DND-41 (cell line): ENCODE results near the gene TBXAS1.

Source experiments
- ATAC-seq: fragments of 200-7000 bp; cut with Tn5 transposase; 3 replicates; pipeline ENCODE4 v1.9.1; 2021; ENCODE audit warnings: low read depth; ENCODE audit not compliant: insufficient read depth
- DNase-seq: peaks from one replicate; pipeline ENCODE4 v3.0.0-alpha.2; 2020
- H2AFZ ChIP-seq: 2 replicates; pipeline ENCODE4 v1.6.0; 2012; ENCODE audit warnings: low read depth, low read length
- H3K27ac ChIP-seq: 2 replicates; pipeline ENCODE4 v1.5.1; 2012; ENCODE audit warnings: low read length, inconsistent platforms
- H3K27me3 ChIP-seq: fragments of 200-600 bp; sonication (generic); 2 replicates; pipeline ENCODE4 v1.6.0; 2012; ENCODE audit warnings: low read length, mild to moderate bottlenecking, inconsistent platforms; ENCODE audit not compliant: insufficient read depth, poor library complexity
- H3K36me3 ChIP-seq: 2 replicates; pipeline ENCODE4 v1.5.1; 2012; ENCODE audit warnings: low read length, inconsistent platforms; ENCODE audit not compliant: insufficient read depth
- H3K4me1 ChIP-seq: 2 replicates; pipeline ENCODE4 v1.5.1; 2012; ENCODE audit warnings: mild to moderate bottlenecking, low read length; ENCODE audit not compliant: insufficient read depth
- H3K4me2 ChIP-seq: 2 replicates; pipeline ENCODE4 v1.6.0; 2012; ENCODE audit warnings: mild to moderate bottlenecking, moderate library complexity, low read length, inconsistent platforms; ENCODE audit not compliant: insufficient read depth
- H3K4me3 ChIP-seq, 2 experiments: fragments of 200-600 bp in 1 of 2; shearing (Covaris generic) in 1 of 2; 2 replicates each; pipeline ENCODE4 v1.5.1; 2012 to 2016; ENCODE audit warnings: inconsistent platforms in 2 of 2, low read length in 2 of 2, mild to moderate bottlenecking in 2 of 2, low read depth in 1 of 2, moderate library complexity in 1 of 2
- H3K79me2 ChIP-seq: 2 replicates; pipeline ENCODE4 v1.6.0; 2012; ENCODE audit warnings: low read length, inconsistent platforms; ENCODE audit not compliant: insufficient read depth
- H3K9ac ChIP-seq: 2 replicates; pipeline ENCODE4 v1.6.0; 2012; ENCODE audit warnings: low read depth, mild to moderate bottlenecking, inconsistent platforms, low read length, moderate library complexity
- H3K9me3 ChIP-seq: 2 replicates; pipeline ENCODE4 v1.5.1; 2012; ENCODE audit warnings: low read length, moderate library complexity, mild to moderate bottlenecking, inconsistent platforms; ENCODE audit not compliant: insufficient read depth, severe bottlenecking
- H4K20me1 ChIP-seq: 2 replicates; pipeline ENCODE4 v1.6.0; 2012; ENCODE audit warnings: low read length; ENCODE audit not compliant: insufficient read depth
- EZH2 ChIP-seq: IDR thresholded peaks from 3 replicates; pipeline ENCODE4 v1.6.1; 2012; ENCODE audit warnings: borderline replicate concordance, low read depth, mild to moderate bottlenecking, moderate library complexity, low read length, inconsistent platforms; ENCODE audit not compliant: severe bottlenecking
- TF ChIP-seq, protein P1 (sequence below): IDR thresholded peaks from 2 replicates; pipeline ENCODE4 v1.5.1; 2012; ENCODE audit warnings: borderline replicate concordance, low read length, moderate library complexity, mild to moderate bottlenecking; ENCODE audit not compliant: poor library complexity, severe bottlenecking; ENCODE audit errors: extremely low read depth

Gene TBXAS1

DNA sequence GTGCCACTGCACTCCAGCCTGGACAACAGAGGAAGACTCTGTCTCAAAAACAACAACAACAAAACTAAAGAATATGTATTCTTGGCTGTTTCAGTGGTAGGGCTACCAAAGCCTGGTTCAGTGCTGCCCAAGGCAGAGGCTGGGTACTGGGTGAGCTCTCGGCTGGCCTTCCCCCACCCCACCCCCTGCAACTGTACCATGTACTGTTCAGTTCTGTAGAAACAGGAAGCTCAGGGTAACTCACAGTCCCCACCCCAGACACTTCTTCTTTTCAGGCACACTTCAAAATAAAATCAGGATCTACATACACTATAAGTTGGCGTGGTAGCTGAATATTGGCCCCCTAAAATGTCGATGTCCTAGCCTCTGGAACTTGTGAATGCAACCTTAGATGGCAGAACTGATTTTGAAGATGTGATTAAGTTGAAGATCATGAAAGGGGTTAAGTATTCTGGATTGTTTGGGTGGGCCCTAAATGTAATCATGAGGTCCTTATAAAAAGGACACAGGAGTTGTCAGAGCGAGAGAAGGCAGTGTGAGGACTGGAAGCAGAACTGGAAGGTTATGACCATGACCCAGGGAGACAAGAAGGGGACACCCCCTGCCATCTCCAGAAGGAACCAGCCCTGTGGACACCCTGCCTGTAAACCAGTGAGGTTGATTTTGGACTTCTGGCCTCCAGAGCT lies 31.2 kb downstream of the TBXAS1 start:
- DNase-seq: no peak
- no peaks in the 10 kb centered on the region for H4K20me1 ChIP-seq
- H3K9me3 ChIP-seq: peaks cover 2% of the 10 kb centered on the region
- no peak overlapping the region for H3K4me3 ChIP-seq
- H3K79me2 ChIP-seq: no peaks in the 10 kb centered on the region
- ATAC-seq: no peak
- H3K4me1 ChIP-seq: no peaks in the 10 kb centered on the region
- no peaks in the 10 kb centered on the region for H3K36me3 ChIP-seq
- H3K27me3 ChIP-seq: peaks cover 3% of the 10 kb centered on the region
- no peak overlapping the region for H3K4me2 ChIP-seq
- H3K9ac ChIP-seq: no peak overlapping the region
- no peak overlapping the region for H2AFZ ChIP-seq
- no peak overlapping the region for H3K27ac ChIP-seq
- TF ChIP-seq, protein P1, sequence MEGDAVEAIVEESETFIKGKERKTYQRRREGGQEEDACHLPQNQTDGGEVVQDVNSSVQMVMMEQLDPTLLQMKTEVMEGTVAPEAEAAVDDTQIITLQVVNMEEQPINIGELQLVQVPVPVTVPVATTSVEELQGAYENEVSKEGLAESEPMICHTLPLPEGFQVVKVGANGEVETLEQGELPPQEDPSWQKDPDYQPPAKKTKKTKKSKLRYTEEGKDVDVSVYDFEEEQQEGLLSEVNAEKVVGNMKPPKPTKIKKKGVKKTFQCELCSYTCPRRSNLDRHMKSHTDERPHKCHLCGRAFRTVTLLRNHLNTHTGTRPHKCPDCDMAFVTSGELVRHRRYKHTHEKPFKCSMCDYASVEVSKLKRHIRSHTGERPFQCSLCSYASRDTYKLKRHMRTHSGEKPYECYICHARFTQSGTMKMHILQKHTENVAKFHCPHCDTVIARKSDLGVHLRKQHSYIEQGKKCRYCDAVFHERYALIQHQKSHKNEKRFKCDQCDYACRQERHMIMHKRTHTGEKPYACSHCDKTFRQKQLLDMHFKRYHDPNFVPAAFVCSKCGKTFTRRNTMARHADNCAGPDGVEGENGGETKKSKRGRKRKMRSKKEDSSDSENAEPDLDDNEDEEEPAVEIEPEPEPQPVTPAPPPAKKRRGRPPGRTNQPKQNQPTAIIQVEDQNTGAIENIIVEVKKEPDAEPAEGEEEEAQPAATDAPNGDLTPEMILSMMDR: no peak
- TF ChIP-seq EZH2: no peak

DNA sequence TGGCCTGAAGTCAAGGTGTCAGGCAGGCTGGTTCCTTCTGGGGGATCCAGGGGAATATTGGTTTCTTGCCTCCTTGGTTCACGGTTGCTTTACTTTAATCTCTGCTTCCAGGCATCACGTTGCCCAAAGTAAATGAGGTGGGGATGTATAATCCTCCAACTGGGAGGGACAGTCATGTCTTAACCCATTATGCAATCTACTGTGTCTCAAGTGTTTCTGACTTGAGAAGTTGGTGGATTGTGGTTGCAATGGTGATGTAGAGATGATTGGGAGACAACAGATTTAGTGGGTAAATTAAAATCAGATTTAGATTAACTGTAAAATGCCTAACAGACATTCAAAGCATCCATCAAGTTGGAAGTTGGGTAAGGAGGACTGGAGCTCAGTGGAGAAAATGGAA lies 32.7 kb downstream of the TBXAS1 start:
- Histone ChIP-seq H3K9ac (no peak overlapping the region), H3K27ac (no peak overlapping the region), H3K4me1 (no peaks in the 10 kb centered on the region), H3K4me3 (no peak overlapping the region), H3K79me2 (no peaks in the 10 kb centered on the region), H2AFZ (no peak overlapping the region), H3K9me3 (peaks cover 2% of the 10 kb centered on the region), H4K20me1 (no peaks in the 10 kb centered on the region), H3K36me3 (no peaks in the 10 kb centered on the region), H3K4me2 (no peak overlapping the region), H3K27me3 (peaks cover 3% of the 10 kb centered on the region)
- ATAC-seq: no peak
- TF ChIP-seq, protein P1: no peak
- no peak for TF ChIP-seq EZH2
- DNase-seq: no peak

DNA sequence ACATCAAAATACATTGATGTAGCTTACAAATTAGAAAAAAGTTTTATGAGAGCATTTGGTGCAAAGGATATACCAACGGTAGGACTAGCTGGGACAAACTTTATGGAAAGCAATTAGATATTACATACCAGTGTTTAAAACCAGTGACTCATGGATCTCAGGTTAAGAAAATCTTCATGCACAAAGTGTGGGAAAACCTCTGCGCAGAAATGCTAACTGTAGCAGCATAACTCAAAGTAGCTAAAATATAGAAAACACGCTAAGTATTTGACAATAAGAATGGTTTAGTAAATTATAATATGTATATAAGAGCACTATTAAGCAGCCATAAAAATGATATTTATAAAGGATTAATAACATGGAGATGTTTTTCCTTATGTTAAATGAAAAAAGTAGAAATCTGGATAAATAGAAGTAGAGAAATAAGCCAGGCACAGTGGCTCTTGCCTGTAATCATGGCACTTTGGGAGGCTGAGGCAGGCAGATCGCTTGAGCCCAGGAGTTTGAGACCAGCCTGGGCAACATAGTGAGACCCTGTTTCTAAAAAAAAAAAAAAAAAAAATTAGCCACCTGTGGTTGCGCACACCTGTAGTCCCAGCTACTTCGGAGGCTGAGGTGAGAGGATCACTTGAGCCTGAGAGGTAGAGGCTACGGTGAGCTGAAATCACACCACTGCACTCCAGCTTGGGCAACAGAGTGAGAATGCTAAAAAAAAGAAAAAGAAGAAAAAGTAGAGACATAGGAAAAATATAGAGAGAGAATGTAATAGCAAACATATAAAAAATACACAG lies 37.2 kb downstream of the TBXAS1 start:
- Histone ChIP-seq H3K9me3 (peaks cover 2% of the 10 kb centered on the region), H3K27ac (no peak overlapping the region), H3K4me3 (no peak overlapping the region), H3K79me2 (no peaks in the 10 kb centered on the region), H3K36me3 (no peaks in the 10 kb centered on the region), H3K4me1 (no peaks in the 10 kb centered on the region), H2AFZ (no peak overlapping the region), H4K20me1 (no peaks in the 10 kb centered on the region), H3K9ac (no peak overlapping the region), H3K27me3 (peaks cover 3% of the 10 kb centered on the region), H3K4me2 (no peak overlapping the region)
- TF ChIP-seq EZH2: no peak
- TF ChIP-seq, protein P1: no peak
- ATAC-seq (no peak), DNase-seq (no peak)
